ENCODE measurements around the gene GALR2. TPM values are rescaled to one million over a fixed set of nuclear protein-coding genes. Genes with fewer than 3 reads are reported as not detected.
A peak's percentile ranks its signal among the peaks of the same experiment; 100 is the strongest.
"Not testable (repeated sequence)": the region's sequence is repeated elsewhere in the genome, so short reads cannot be mapped to it uniquely, and the experiment has no call there.

Gene GALR2
- total RNA-seq, 2 donors from 2014 or later = not detected

- no peak for ATAC-seq
- intact Hi-C loops (cut with DNase I, micrococcal nuclease) = no loop called here
Measured at GRCh38 chr17:76077584-76078110, 3.1 kb downstream of the GALR2 start.

GRCh38 chr17:76078370-76078769, 3.8 kb downstream of the GALR2 start:
- DNase-seq; intact Hi-C loops (cut with DNase I, micrococcal nuclease); ATAC-seq: not testable (repeated sequence)

More at GRCh38 chr17:76077584-76078110, 3.1 kb downstream of the GALR2 start:
- no peak for DNase-seq

- intact Hi-C loops (cut with DNase I, micrococcal nuclease) = no loop called here
- ATAC-seq (no peak), DNase-seq (no peak)
Measured at GRCh38 chr17:76078860-76079534, 4.4 kb downstream of the GALR2 start, which contains the start of gene ZACN. Gene ZACN (plus strand): TSS chr17:76079182. CDS start chr17:76079265, 83 bp downstream.

- DNase-seq (no peak), ATAC-seq (peak; percentile 2)
- intact Hi-C loops (cut with DNase I, micrococcal nuclease) = no loop called here
Measured at GRCh38 chr17:76079535-76079955, 5.0 kb downstream of the GALR2 start.

- no peak for DNase-seq
- ATAC-seq = peak; percentile 6
- intact Hi-C loops (cut with DNase I, micrococcal nuclease) = no loop called here
Measured at GRCh38 chr17:76079956-76080767, 5.6 kb downstream of the GALR2 start.

- DNase-seq = no peak
- peak; percentile 10 for ATAC-seq
- intact Hi-C loops (cut with DNase I, micrococcal nuclease) = no loop called here
Measured at GRCh38 chr17:76080768-76081287, 6.2 kb downstream of the GALR2 start.

GRCh38 chr17:76081295-76082210, 7.0 kb downstream of the GALR2 start:
- intact Hi-C loops (cut with DNase I, micrococcal nuclease) = no loop called here
- ATAC-seq (peak; percentile 14), DNase-seq (no peak)

- DNase-seq (peak in 1 of 2 donors; percentile 17), ATAC-seq (no peak)
- intact Hi-C loops (cut with DNase I, micrococcal nuclease) = no loop called here
Measured at GRCh38 chr17:76082326-76083251, 8.0 kb downstream of the GALR2 start.

GRCh38 chr17:76083536-76084182, 9.1 kb downstream of the GALR2 start:
- DNase-seq (no peak), ATAC-seq (no peak)
- intact Hi-C loops (cut with DNase I, micrococcal nuclease) = no loop called here

- ATAC-seq = no peak
- intact Hi-C loops (cut with DNase I, micrococcal nuclease) = no loop called here
Measured at GRCh38 chr17:76085066-76085730, 10.6 kb downstream of the GALR2 start.

GRCh38 chr17:76085731-76086366, 11.3 kb downstream of the GALR2 start:
- intact Hi-C loops (cut with DNase I, micrococcal nuclease) = no loop called here
- no peak for DNase-seq
- no peak for ATAC-seq

More at GRCh38 chr17:76085066-76085730, 10.6 kb downstream of the GALR2 start:
- no peak for DNase-seq

GRCh38 chr17:76086384-76086783, 11.8 kb downstream of the GALR2 start:
- no peak for ATAC-seq

GRCh38 chr17:76087531-76087930, 12.9 kb downstream of the GALR2 start:
- no peak for DNase-seq

More at GRCh38 chr17:76086384-76086783, 11.8 kb downstream of the GALR2 start:
- no peak for DNase-seq
- intact Hi-C loops (cut with DNase I, micrococcal nuclease) = no loop called here

GRCh38 chr17:76088041-76088867, 13.7 kb downstream of the GALR2 start:
- ATAC-seq (no peak), DNase-seq (no peak)
- intact Hi-C loops (cut with DNase I, micrococcal nuclease) = no loop called here

More at GRCh38 chr17:76087531-76087930, 12.9 kb downstream of the GALR2 start:
- no peak for ATAC-seq
- intact Hi-C loops (cut with DNase I, micrococcal nuclease) = no loop called here
